ENCODE results near the gene UBASH3B. TPM values are rescaled to one million over a fixed set of nuclear protein-coding genes. Genes with fewer than 3 reads are reported as not detected.

Gene UBASH3B
- total and polyA plus RNA-seq, 2 of the 13 experiments (the other 11 are each of a cell fraction or from before 2014, with no cell fraction given): 4.4 to 7.6 TPM

DNA sequence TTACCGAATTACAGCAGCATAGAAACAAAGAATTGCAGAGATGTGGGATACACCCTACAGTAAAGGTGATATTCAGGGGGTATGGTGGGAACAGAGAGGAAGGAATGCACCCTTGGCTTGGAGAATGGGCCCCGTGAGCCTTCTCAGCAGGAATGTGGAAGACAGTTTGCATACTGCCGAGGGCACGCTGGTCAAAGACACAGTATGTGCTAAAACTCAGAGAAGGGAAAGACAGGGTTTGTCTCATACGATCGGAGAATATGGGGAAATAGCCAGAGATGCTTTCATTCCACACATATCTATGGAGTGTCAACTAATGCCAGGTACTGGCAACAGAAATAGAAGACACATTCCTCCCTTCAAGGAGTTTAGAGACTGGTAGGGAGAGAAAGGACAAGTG lies 36.9 kb downstream of the UBASH3B start (continued):
- TF ChIP-seq, protein P1, sequence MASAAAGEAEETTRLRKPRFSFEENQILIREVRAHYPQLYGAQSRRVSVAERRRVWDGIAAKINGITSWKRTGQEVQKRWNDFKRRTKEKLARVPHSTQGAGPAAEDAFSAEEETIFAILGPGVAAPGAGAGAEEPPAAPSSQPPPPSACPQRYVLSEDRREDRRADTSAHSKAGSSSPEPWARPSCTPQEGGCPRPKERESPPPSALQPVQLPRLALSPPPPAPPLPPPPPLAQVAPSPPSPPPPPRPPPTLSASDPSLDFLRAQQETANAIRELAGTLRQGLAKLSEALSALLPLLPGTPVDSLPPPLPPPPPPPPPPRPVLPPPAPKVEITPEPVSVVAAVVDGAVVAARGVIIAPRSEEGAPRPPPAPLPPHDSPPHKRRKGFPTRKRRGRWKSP (CRISPR knock-in tag; IDR thresholded peaks at IDR 0.05): no peak
- no peak for TF ChIP-seq ZNF232 (CRISPR knock-in tag; IDR thresholded peaks at IDR 0.05; ENCODE audit: borderline replicate concordance)
- TF ChIP-seq SNAI1 (CRISPR knock-in tag; IDR thresholded peaks at IDR 0.05; ENCODE audit: borderline replicate concordance): no peak
- TF ChIP-seq, protein P2, sequence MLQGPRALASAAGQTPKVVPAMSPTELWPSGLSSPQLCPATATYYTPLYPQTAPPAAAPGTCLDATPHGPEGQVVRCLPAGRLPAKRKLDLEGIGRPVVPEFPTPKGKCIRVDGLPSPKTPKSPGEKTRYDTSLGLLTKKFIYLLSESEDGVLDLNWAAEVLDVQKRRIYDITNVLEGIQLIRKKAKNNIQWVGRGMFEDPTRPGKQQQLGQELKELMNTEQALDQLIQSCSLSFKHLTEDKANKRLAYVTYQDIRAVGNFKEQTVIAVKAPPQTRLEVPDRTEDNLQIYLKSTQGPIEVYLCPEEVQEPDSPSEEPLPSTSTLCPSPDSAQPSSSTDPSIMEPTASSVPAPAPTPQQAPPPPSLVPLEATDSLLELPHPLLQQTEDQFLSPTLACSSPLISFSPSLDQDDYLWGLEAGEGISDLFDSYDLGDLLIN (CRISPR knock-in tag; IDR thresholded peaks at IDR 0.05; ENCODE audit: borderline replicate concordance): no peak
- TF ChIP-seq ATAD3A (CRISPR knock-in tag; IDR thresholded peaks at IDR 0.05): no peak
- no peak for TF ChIP-seq ZNF274 (CRISPR knock-in tag; IDR thresholded peaks at IDR 0.05)
- TF ChIP-seq SRSF4 (IDR thresholded peaks at IDR 0.05; ENCODE audit: low read depth, low read length, poor library complexity, severe bottlenecking): no peak

DNA sequence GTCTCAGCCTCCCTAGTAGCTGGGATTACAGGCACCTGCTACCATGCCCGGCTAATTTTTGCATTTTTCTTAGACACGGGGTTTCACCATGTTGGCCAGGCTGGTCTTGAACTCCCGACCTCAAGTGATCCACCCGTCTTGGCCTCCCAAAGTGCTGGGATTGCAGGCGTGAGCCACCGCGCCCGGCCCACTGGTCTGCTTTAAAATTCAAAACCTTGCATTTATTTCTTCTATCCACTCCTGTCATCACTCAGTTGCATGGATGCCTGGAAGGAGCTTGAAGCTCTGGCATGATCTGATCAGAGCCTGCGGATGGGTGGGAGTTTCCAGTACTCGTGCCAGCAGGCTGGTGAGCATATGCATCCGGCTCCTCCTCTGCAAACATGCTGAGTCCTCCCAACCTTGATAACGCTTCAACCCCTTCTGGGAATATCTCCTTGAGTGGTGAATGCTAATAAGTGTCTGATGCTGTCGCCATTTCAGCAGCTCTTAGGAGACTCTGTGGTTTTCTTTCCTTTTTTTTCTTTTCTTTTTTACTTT lies 39.6 kb downstream of the UBASH3B start:
- H3K4me3 ChIP-seq (replicated peaks in 1 of 3; ENCODE audit: insufficient read depth in 1 of 3, low read depth in 2 of 3, low read length in 3 of 3): no peak overlapping the region
- H3K4me1 ChIP-seq (ENCODE audit: insufficient read depth, low read length): peaks cover 30% of the 10 kb centered on the region
- DNase-seq (ENCODE audit: low spot score) (no peak), FAIRE-seq (no peak), ATAC-seq (no peak)
- BruUV-seq (replicated peaks): no TSS peak
- POLR2A ChIA-PET: interaction anchor here (0.9 kb wide), 1 partner anchor 11 kb away, joined by 5 read pairs; no protein-coding TSS in a partner anchor
- no peak overlapping the region for H3K4me2 ChIP-seq (ENCODE audit: low read depth, low read length)
- H3K9me3 ChIP-seq (ENCODE audit: low read length): no peaks in the 10 kb centered on the region
- no peaks in the 10 kb centered on the region for H4K20me1 ChIP-seq (ENCODE audit: insufficient read depth, low read length)
- WGBS (ENCODE audit: low lambda C conversion rate): 97% methylated on average over 13 of the region's 13 CpGs
- no peak overlapping the region for H2AFZ ChIP-seq (ENCODE audit: low read length)
- no peak overlapping the region for H3K9ac ChIP-seq (ENCODE audit: insufficient read depth, low read depth, low read length)
- intact Hi-C loops (cut with micrococcal nuclease; ENCODE audit: unreplicated experiment) (no loop called here), in situ Hi-C loops (cut with HindIII; ENCODE audit: extremely low pct_ligation_motif_present, low pct_unique_long_range_greater_than_20kb) (no loop called here)
- H3K36me3 ChIP-seq (replicated peaks in 1 of 2; ENCODE audit: control insufficient read depth in 1 of 2, insufficient read depth in 2 of 2, low read length in 2 of 2): peaks cover 0 to 2% of the 10 kb centered on the region in 2 experiments; a peak in 1 of 5 replicates
- H3K27me3 ChIP-seq (ENCODE audit: control insufficient read depth in 1 of 2, insufficient read depth in 2 of 2, low read length in 2 of 2): no peaks in the 10 kb centered on the region
- no peak overlapping the region for H3K27ac ChIP-seq (ENCODE audit: extremely low read length, insufficient read depth, low read length)
- CTCF ChIA-PET (ENCODE audit: low intra/inter-chr PET ratio, low total read pairs): no interaction called here
- no peaks in the 10 kb centered on the region for H3K79me2 ChIP-seq (ENCODE audit: insufficient read depth, low read length)
- TF ChIP-seq ZNF878 (CRISPR knock-in tag; IDR thresholded peaks at IDR 0.05) (no peak), ZFAT (CRISPR knock-in tag; conservative IDR thresholded peaks at IDR 0.05) (no peak), SKI (IDR thresholded peaks at IDR 0.05; ENCODE audit: partially characterized antibody) (no peak), XRCC5 (optimal IDR thresholded peaks at IDR 0.05; ENCODE audit: low read length) (no peak), SIX4 (CRISPR knock-in tag; IDR thresholded peaks at IDR 0.05) (no peak), RCOR2 (CRISPR knock-in tag; IDR thresholded peaks at IDR 0.05) (no peak), NFKB2 (CRISPR knock-in tag; IDR thresholded peaks at IDR 0.05; ENCODE audit: borderline replicate concordance) (no peak)
- TF ChIP-seq, protein P3, sequence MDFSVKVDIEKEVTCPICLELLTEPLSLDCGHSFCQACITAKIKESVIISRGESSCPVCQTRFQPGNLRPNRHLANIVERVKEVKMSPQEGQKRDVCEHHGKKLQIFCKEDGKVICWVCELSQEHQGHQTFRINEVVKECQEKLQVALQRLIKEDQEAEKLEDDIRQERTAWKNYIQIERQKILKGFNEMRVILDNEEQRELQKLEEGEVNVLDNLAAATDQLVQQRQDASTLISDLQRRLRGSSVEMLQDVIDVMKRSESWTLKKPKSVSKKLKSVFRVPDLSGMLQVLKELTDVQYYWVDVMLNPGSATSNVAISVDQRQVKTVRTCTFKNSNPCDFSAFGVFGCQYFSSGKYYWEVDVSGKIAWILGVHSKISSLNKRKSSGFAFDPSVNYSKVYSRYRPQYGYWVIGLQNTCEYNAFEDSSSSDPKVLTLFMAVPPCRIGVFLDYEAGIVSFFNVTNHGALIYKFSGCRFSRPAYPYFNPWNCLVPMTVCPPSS (IDR thresholded peaks at IDR 0.05): no peak
- TF ChIP-seq, protein P4, sequence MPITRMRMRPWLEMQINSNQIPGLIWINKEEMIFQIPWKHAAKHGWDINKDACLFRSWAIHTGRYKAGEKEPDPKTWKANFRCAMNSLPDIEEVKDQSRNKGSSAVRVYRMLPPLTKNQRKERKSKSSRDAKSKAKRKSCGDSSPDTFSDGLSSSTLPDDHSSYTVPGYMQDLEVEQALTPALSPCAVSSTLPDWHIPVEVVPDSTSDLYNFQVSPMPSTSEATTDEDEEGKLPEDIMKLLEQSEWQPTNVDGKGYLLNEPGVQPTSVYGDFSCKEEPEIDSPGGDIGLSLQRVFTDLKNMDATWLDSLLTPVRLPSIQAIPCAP (CRISPR knock-in tag; IDR thresholded peaks at IDR 0.05; ENCODE audit: low read depth): no peak
- TF ChIP-seq, protein P5, sequence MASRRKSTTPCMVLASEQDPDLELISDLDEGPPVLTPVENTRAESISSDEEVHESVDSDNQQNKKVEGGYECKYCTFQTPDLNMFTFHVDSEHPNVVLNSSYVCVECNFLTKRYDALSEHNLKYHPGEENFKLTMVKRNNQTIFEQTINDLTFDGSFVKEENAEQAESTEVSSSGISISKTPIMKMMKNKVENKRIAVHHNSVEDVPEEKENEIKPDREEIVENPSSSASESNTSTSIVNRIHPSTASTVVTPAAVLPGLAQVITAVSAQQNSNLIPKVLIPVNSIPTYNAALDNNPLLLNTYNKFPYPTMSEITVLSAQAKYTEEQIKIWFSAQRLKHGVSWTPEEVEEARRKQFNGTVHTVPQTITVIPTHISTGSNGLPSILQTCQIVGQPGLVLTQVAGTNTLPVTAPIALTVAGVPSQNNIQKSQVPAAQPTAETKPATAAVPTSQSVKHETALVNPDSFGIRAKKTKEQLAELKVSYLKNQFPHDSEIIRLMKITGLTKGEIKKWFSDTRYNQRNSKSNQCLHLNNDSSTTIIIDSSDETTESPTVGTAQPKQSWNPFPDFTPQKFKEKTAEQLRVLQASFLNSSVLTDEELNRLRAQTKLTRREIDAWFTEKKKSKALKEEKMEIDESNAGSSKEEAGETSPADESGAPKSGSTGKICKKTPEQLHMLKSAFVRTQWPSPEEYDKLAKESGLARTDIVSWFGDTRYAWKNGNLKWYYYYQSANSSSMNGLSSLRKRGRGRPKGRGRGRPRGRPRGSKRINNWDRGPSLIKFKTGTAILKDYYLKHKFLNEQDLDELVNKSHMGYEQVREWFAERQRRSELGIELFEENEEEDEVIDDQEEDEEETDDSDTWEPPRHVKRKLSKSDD (CRISPR knock-in tag; IDR thresholded peaks at IDR 0.05; ENCODE audit: low read depth): no peak

Data from HepG2 (cell line).